CD4-positive, alpha-beta T cell treated with Interleukin-17A for 1 hour (primary cell): ENCODE data around the gene GPRC5A.
"Not testable (repeated sequence)": the region's sequence is repeated elsewhere in the genome, so short reads cannot be mapped to it uniquely, and the experiment has no call there.

Experiments
- DNase-seq: peaks from one replicate; pipeline ENCODE4 v3.0.0-alpha.2; 2020

The GPRC5A gene

GRCh38 chr12:12891080-12891880, at the start of gene GPRC5A:
TSS of gene GPRC5A (plus strand) at chr12:12891562. CDS start at chr12:12908250, 16,688 bp downstream.
- peak; percentile 23 for DNase-seq

GRCh38 chr12:12845794-12846243, 45.5 kb upstream of the GPRC5A start:
- no peak for DNase-seq

GRCh38 chr12:12846780-12847179, 44.6 kb upstream of the GPRC5A start:
- peak; percentile 50 for DNase-seq

GRCh38 chr12:12853435-12853834, 37.9 kb upstream of the GPRC5A start:
- DNase-seq: no peak

- DNase-seq: no peak
Measured at GRCh38 chr12:12859690-12860089, 31.7 kb upstream of the GPRC5A start.

GRCh38 chr12:12864243-12864642, 27.1 kb upstream of the GPRC5A start:
- DNase-seq: no peak

GRCh38 chr12:12868477-12869235, 22.7 kb upstream of the GPRC5A start:
- no peak for DNase-seq

- no peak for DNase-seq
Measured at GRCh38 chr12:12870465-12870864, 20.9 kb upstream of the GPRC5A start.

GRCh38 chr12:12871587-12872138, 19.7 kb upstream of the GPRC5A start:
- no peak for DNase-seq

GRCh38 chr12:12872139-12872933, 19.0 kb upstream of the GPRC5A start:
- no peak for DNase-seq

GRCh38 chr12:12872934-12873275, 18.5 kb upstream of the GPRC5A start:
- no peak for DNase-seq

GRCh38 chr12:12874029-12874428, 17.3 kb upstream of the GPRC5A start:
- no peak for DNase-seq

- DNase-seq: not testable (repeated sequence)
Measured at GRCh38 chr12:12875301-12875700, 16.1 kb upstream of the GPRC5A start.

GRCh38 chr12:12877153-12877768, 14.1 kb upstream of the GPRC5A start:
- DNase-seq: no peak

GRCh38 chr12:12877781-12878455, 13.4 kb upstream of the GPRC5A start:
- DNase-seq: no peak

GRCh38 chr12:12880537-12880936, 10.8 kb upstream of the GPRC5A start:
- DNase-seq: no peak

- no peak for DNase-seq
Measured at GRCh38 chr12:12881151-12881909, 10.0 kb upstream of the GPRC5A start.

- no peak for DNase-seq
Measured at GRCh38 chr12:12882288-12882687, 9.1 kb upstream of the GPRC5A start.

- no peak for DNase-seq
Measured at GRCh38 chr12:12883369-12884001, 7.9 kb upstream of the GPRC5A start.

- DNase-seq: no peak
Measured at GRCh38 chr12:12885096-12885792, 6.1 kb upstream of the GPRC5A start.
